ENCODE results near the gene XYLT1. TPM values are rescaled to one million over a fixed set of nuclear protein-coding genes. Genes with fewer than 3 reads are reported as not detected.

XYLT1 gene
- total RNA-seq, 1 donor from 2014 or later = under 0.01 TPM

GRCh38 chr16:17230932-17231581 lies 239.7 kb downstream of the XYLT1 start:
- H3K27me3 ChIP-seq (ENCODE audit: control insufficient read depth, insufficient read depth, low read length) = no peaks in the 10 kb centered on the region
- FAIRE-seq = no peak
- no peak overlapping the region for H3K4me3 ChIP-seq (ENCODE audit: low read depth, low read length)
- no peaks in the 10 kb centered on the region for H3K36me3 ChIP-seq (ENCODE audit: control insufficient read depth, insufficient read depth, low read length)
- no peak for DNase-seq (ENCODE audit: low read depth)
- TF ChIP-seq, protein P1, sequence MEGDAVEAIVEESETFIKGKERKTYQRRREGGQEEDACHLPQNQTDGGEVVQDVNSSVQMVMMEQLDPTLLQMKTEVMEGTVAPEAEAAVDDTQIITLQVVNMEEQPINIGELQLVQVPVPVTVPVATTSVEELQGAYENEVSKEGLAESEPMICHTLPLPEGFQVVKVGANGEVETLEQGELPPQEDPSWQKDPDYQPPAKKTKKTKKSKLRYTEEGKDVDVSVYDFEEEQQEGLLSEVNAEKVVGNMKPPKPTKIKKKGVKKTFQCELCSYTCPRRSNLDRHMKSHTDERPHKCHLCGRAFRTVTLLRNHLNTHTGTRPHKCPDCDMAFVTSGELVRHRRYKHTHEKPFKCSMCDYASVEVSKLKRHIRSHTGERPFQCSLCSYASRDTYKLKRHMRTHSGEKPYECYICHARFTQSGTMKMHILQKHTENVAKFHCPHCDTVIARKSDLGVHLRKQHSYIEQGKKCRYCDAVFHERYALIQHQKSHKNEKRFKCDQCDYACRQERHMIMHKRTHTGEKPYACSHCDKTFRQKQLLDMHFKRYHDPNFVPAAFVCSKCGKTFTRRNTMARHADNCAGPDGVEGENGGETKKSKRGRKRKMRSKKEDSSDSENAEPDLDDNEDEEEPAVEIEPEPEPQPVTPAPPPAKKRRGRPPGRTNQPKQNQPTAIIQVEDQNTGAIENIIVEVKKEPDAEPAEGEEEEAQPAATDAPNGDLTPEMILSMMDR (IDR thresholded peaks at IDR 0.05; ENCODE audit: insufficient read depth, low read length, severe bottlenecking) = no peak

DNA sequence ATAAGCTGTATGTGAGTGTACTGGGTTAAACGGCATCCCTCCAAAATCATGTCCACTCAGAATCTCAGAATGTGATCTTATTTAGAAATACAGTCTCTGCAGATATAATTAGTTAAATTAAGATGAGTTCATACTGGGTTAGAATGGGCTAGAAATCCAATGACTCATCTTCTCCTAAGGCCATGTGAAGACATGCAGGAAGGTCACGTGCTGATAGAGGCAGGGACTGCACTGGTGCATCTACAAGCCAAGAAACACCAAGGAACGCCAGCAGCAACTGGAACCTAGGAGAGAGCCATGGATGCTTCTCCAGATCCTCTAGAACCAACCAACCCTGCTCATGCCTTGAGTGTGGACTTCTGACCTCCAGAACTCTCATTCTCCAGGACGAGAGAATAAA lies 241.0 kb downstream of the XYLT1 start:
- DNase-seq (ENCODE audit: low read depth) = no peak
- Histone ChIP-seq H3K36me3 (ENCODE audit: control insufficient read depth, insufficient read depth, low read length) (no peaks in the 10 kb centered on the region), H3K27me3 (ENCODE audit: control insufficient read depth, insufficient read depth, low read length) (no peaks in the 10 kb centered on the region), H3K4me3 (ENCODE audit: low read depth, low read length) (no peak overlapping the region)
- TF ChIP-seq, protein P1 (IDR thresholded peaks at IDR 0.05; ENCODE audit: insufficient read depth, low read length, severe bottlenecking) = no peak
- no peak for FAIRE-seq

DNA sequence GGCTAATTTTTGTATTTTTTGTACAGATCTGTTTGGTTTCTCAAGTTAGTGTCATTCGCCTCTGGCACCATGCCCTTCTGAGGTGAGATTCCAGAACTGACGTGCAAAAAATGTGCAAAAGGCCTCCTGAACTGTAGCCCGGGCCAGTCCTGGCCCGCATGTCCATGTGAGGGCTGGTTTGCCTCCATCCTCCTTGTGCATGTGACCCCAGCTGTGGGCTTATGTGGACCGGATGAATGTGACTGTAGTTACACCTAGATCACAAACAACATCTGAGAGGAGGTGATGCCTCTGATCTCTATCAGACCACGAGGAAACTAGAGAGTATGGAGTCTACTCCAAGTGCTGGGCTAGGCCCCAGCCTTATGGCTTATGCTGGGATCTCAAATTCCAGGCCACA lies 241.6 kb downstream of the XYLT1 start:
- no peak for FAIRE-seq
- DNase-seq (ENCODE audit: low read depth) = no peak
- Histone ChIP-seq H3K36me3 (ENCODE audit: control insufficient read depth, insufficient read depth, low read length) (no peaks in the 10 kb centered on the region), H3K27me3 (ENCODE audit: control insufficient read depth, insufficient read depth, low read length) (no peaks in the 10 kb centered on the region), H3K4me3 (ENCODE audit: low read depth, low read length) (no peak overlapping the region)
- TF ChIP-seq, protein P1 (IDR thresholded peaks at IDR 0.05; ENCODE audit: insufficient read depth, low read length, severe bottlenecking) = no peak

DNA sequence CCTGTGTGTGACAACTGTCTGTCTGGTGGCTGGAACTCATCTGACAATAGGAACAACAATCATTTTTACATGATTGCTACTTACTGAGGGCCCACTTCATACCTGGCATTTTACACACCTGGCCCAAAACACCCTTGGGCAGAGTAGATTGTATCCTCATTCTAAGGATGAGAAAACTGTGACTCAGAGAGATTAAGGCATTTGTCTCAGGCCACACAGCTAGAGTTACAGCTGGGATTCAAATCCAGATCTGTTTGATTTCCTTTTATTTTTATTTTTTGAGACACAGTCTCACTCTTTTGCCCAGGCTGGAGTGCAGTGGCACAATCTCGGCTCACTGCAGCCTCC lies 242.1 kb downstream of the XYLT1 start:
- DNase-seq (ENCODE audit: low read depth) (no peak), FAIRE-seq (no peak)
- TF ChIP-seq, protein P1 (IDR thresholded peaks at IDR 0.05; ENCODE audit: insufficient read depth, low read length, severe bottlenecking) = no peak
- Histone ChIP-seq H3K36me3 (ENCODE audit: control insufficient read depth, insufficient read depth, low read length) (no peaks in the 10 kb centered on the region), H3K27me3 (ENCODE audit: control insufficient read depth, insufficient read depth, low read length) (no peaks in the 10 kb centered on the region), H3K4me3 (ENCODE audit: low read depth, low read length) (no peak overlapping the region)

DNA sequence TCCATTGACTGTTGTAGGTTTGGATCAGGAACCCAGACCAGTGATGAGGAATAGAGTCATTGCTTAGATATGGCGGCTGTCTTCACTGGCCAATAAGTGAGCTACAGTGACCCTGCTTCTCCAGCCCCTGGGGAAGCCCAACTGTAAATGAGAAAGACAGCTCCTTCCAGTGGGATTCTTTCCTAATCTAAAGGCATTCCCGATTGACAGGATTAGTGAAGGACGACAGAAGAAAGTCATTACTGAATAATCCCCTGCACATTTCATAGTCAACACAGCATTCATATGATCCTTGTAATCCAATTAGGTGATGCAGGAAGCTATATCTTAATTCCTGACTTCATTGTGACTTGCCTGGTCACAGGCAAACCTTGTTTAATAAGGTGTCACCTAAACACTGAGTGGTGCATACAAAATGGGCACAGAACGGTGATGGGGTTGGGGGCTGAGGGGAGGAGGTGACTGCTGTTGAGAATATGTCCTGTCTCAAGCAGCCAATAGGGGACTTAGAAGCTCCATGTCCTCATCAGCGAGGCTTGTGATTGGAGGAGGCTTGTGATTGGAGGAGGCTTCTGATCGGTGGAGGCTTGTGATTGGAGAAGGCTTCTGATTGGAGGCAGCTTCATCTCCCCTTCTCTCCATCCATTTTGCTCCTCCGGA lies 242.6 kb downstream of the XYLT1 start:
- Histone ChIP-seq H3K27me3 (ENCODE audit: control insufficient read depth, insufficient read depth, low read length) (no peaks in the 10 kb centered on the region), H3K36me3 (ENCODE audit: control insufficient read depth, insufficient read depth, low read length) (no peaks in the 10 kb centered on the region), H3K4me3 (ENCODE audit: low read depth, low read length) (no peak overlapping the region)
- no peak for DNase-seq (ENCODE audit: low read depth)
- TF ChIP-seq, protein P1 (IDR thresholded peaks at IDR 0.05; ENCODE audit: insufficient read depth, low read length, severe bottlenecking) = no peak
- no peak for FAIRE-seq

All from bronchial epithelial cell (primary cell).